Inflammatory macrophage (primary cell): ENCODE results near the gene ASPDH.
"Not testable (repeated sequence)": the region's sequence is repeated elsewhere in the genome, so short reads cannot be mapped to it uniquely, and the experiment has no call there.

Experiments
- DNase-seq, 2 donors: peaks; one replicate each; pipeline ENCODE4 v3.0.0-alpha.2; 2020 to 2022

The ASPDH gene

GRCh38 chr19:50476224-50476906, 37.3 kb downstream of the ASPDH start, which contains the start of the genes EMC10 and GARIN5A:
Gene EMC10 (plus strand): TSS chr19:50476507. CDS start chr19:50476545, 38 bp downstream.
Gene GARIN5A (minus strand): TSS chr19:50476848. CDS start chr19:50476388, 460 bp downstream.
- DNase-seq = peak; percentile 91 to 93

GRCh38 chr19:50475736-50476223, 37.9 kb downstream of the ASPDH start:
- DNase-seq = no peak

GRCh38 chr19:50475101-50475568, 38.6 kb downstream of the ASPDH start:
- DNase-seq = no peak

DNA sequence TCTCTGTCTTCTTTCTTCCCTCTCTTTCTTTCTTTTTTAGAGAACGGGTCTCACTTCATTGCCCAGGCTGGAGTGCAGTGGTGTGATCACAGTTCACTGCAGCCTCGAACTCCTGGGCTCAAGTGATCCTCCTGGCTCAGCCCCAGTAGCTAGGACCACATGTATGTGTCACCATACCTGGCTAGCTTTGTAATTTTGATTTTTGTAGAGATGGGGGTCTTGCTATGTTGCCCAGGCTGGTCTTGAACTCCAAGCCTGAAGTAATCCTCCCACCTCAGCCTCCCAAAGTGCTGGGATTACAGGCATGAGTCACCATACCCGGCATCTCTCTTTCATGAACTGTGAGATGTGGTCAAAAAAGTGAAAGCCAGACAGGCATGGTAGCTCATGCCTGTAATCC, 40.4 kb downstream of the ASPDH start:
- DNase-seq = not testable (repeated sequence)

- DNase-seq = no peak
Measured at GRCh38 chr19:50468818-50469217, 44.9 kb downstream of the ASPDH start.

DNA sequence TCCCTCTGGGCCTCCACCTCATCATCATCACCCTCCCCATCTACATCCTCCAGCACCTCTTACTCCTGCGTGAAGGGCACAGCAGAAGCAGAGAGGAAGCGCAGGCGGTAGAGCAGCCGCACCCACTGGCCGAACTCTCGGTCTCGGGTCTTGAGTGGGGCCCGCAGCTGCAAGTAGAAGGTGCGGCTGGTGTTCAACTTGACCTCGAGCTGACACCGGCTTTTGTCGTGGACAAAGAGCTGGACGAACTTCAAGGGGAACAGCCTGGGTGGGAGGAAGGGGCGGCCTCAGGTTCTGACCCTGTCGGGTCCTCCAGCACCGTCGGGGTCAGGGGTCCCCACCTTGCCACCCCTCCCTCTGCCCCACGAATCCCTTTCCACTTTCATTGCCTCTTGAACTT, 46.1 kb downstream of the ASPDH start:
- DNase-seq = no peak

- no peak for DNase-seq
Measured at GRCh38 chr19:50466706-50467039, 47.0 kb downstream of the ASPDH start.

DNA sequence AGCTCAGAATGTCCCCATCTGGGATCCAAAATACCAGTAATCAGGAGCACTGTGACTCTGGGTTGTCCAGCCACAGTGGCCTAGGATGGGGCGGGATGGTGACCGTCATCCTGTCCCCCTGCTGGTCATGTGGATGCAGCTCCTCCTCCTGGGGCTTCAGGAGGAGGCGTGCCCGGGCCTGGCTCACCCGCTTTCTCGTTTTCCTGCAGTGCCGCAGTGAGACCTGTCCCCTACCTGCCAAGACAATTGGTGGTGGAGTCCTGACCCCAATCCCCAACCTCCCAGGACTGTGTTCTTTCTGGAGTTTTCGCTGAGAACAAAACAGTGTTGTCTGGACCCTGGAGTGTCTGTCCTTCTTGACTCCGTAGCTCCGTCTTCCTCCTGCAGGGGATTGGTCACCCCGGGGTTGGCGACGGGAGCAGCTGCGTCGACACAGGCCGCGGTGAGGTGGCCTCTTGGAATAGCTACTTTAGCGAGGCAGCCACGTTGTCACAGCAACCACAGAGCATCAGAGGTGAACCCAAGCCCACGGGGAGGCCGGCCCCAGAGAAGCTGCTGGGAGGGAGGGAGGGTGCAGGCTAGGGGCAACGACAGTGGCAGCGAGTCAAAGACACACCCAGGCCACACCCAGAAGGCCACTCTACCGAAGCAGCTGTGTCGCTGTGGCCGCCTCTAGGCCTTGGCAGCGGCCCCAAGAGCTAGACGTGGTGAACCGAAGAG, 47.6 kb downstream of the ASPDH start:
- DNase-seq = no peak

- no peak for DNase-seq
Measured at GRCh38 chr19:50465000-50465399, 48.7 kb downstream of the ASPDH start.

DNA sequence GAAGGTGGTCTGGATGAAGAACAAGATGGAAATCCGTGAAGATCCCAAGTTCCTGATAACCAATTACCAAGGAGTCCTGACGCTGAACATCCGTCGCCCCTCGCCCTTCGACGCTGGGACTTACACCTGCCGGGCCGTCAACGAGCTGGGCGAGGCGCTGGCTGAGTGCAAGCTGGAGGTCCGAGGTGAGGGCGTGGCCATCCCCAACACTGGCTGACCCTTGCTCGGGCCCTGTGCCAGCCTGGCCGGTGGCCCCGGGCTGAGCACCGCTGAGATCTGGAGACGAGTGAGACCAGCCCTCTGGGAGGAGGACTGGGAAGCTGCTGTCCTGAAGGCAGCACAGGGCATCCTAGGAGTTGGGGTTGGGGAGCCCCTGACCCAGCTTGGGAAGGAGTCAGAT, 49.4 kb downstream of the ASPDH start:
- DNase-seq = no peak

GRCh38 chr19:50462970-50463369, 50.7 kb downstream of the ASPDH start:
- no peak for DNase-seq
